OCI-LY3 (cell line): ENCODE measurements around the gene IFNA14.
"Not testable (repeated sequence)": the region's sequence is repeated elsewhere in the genome, so short reads cannot be mapped to it uniquely, and the experiment has no call there.

Source experiments
- H2AFZ ChIP-seq: fragments of 200-600, 300-600 bp; shearing (Covaris generic); 2 replicates; pipeline ENCODE4 v1.6.0; 2014; ENCODE audit warnings: antibody characterized with exemption, low read depth, low read length
- H3K27ac ChIP-seq: fragments of 200-600, 300-600 bp; sonication (generic); 2 replicates; pipeline ENCODE4 v1.5.1; 2014; ENCODE audit warnings: mild to moderate bottlenecking, low read length, moderate library complexity, mixed read lengths
- H3K27me3 ChIP-seq: fragments of 200-600, 300-600 bp; sonication (generic); 2 replicates; pipeline ENCODE4 v1.6.1; 2014; ENCODE audit warnings: low read depth, low read length, mixed read lengths
- H3K36me3 ChIP-seq: fragments of 200-600, 300-600 bp; sonication (generic); replicated peaks from 2 replicates; pipeline ENCODE3; 2014; ENCODE audit warnings: low read depth, low read length, mixed read lengths
- H3K4me1 ChIP-seq: fragments of 300-600, 200-600 bp; sonication (generic); 2 replicates; pipeline ENCODE4 v1.6.1; 2014; ENCODE audit warnings: low read length, mixed read lengths
- H3K4me2 ChIP-seq: fragments of 200-600, 300-600 bp; sonication (generic); 2 replicates; pipeline ENCODE4 v1.6.1; 2014; ENCODE audit warnings: low read length, mixed read lengths
- H3K4me3 ChIP-seq: fragments of 300-600, 200-600 bp; sonication (generic); 2 replicates; pipeline ENCODE4 v1.5.1; 2014; ENCODE audit warnings: antibody characterized with exemption, mild to moderate bottlenecking, low read length, moderate library complexity
- H3K79me2 ChIP-seq: fragments of 300-600, 200-600 bp; shearing (Covaris generic); 2 replicates; pipeline ENCODE4 v1.6.1; 2014; ENCODE audit warnings: mild to moderate bottlenecking, low read length, mixed read lengths
- H3K9ac ChIP-seq: fragments of 300-600, 200-600 bp; shearing (Covaris generic); 2 replicates; pipeline ENCODE4 v1.6.0; 2014; ENCODE audit warnings: mild to moderate bottlenecking, low read length, moderate library complexity
- H3K9me3 ChIP-seq: fragments of 200-600, 300-600 bp; shearing (Covaris generic); 2 replicates; pipeline ENCODE4 v1.6.1; 2014; ENCODE audit warnings: low read length, mixed read lengths; ENCODE audit not compliant: insufficient read depth
- H4K20me1 ChIP-seq: fragments of 200-600, 300-600 bp; sonication (generic); 2 replicates; pipeline ENCODE4 v1.6.1; 2016; ENCODE audit warnings: low read length, mixed read lengths; ENCODE audit not compliant: insufficient read depth
- CTCF ChIP-seq: fragments of 200-600, 300-600 bp; sonication (generic); IDR thresholded peaks from 2 replicates; pipeline ENCODE4 v1.5.1; 2014; ENCODE audit warnings: antibody characterized with exemption, low read length, low read depth
- EZH2phosphoT487 ChIP-seq: fragments of 200-600 bp; shearing (Covaris generic); IDR thresholded peaks from 2 replicates; pipeline ENCODE4 v1.6.1; 2018; ENCODE audit warnings: antibody characterized with exemption, mixed run types, low read depth

IFNA14 gene

GRCh38 chr9:21194867-21195776 lies 44.7 kb downstream of the IFNA14 start:
- not testable (repeated sequence) for H3K9ac ChIP-seq, H2AFZ ChIP-seq, H4K20me1 ChIP-seq, H3K9me3 ChIP-seq, H3K79me2 ChIP-seq, H3K36me3 ChIP-seq
- H3K4me2 ChIP-seq = peak overlapping the region; percentile 64
- H3K27ac ChIP-seq = peak overlapping the region; percentile 44; the same call in 1 of the 2 replicates
- peaks cover 23% of the 10 kb centered on the region for H3K27me3 ChIP-seq
- H3K4me1 ChIP-seq = peaks cover 36% of the 10 kb centered on the region
- 0 out of 2 replicates have a peak, but pooled peaks have one; percentile 43 for TF ChIP-seq EZH2phosphoT487
- TF ChIP-seq CTCF = peak; percentile 63
- peak overlapping the region; percentile 7; the same call in 1 of the 2 replicates for H3K4me3 ChIP-seq
